Inferior parietal cortex (tissue), 1 donor: ENCODE data around the gene STK39.

ENCODE experiments used
- DNase-seq: peaks from one replicate; pipeline ENCODE4 v3.0.0-alpha.2; 2016; ENCODE audit errors: extremely low spot score

STK39 gene

DNA sequence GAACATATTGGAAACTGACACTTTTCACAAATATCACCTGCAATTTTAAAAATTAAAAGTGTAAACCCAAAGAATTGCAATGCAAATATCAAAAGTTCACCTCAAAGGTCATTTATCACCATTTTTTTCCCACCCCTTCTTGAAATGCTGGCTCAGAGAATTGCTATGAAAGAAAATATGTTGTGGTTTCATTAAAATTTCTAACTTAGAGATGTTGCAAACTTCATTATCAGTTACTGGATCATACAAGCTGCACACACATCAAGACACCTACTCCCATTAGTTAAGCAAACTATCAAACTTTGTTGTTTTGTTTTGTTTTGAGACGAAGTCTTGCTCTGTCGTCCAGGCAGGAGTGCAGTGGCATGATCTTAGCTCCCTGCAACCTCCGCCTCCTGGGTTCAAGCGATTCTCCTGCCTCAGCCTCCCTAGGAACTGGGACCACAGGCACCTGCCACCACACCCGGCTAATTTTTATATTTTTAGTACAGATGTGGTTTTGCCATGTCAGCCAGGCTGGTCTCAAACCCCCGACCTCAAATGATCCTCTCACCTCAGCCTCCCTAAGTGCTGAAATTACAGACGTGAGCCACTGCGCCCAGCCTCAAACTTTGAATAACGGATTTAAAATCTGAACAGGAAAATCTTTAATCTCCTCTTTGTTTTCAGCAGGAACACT, 37.0 kb downstream of the STK39 start:
- no peak for DNase-seq

DNA sequence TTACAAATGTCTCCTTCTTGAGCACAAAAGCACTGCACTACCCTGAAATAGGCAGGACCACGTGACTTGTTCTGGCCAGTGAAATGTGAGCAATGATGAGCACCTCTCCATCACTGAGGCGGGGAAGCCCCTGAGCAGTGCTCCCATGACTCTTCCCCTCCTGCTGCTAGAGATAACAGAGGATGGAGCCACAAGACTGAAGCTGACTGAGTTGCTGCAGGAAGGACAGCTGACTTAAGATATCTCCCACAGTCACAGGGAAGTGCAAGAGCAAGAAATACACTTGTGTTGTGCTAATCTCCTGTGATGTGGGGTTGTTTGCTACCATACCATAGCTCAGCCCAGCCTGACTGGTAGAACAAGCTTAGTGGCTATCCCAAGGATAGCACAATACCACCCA, 38.7 kb downstream of the STK39 start:
- no peak for DNase-seq

DNA sequence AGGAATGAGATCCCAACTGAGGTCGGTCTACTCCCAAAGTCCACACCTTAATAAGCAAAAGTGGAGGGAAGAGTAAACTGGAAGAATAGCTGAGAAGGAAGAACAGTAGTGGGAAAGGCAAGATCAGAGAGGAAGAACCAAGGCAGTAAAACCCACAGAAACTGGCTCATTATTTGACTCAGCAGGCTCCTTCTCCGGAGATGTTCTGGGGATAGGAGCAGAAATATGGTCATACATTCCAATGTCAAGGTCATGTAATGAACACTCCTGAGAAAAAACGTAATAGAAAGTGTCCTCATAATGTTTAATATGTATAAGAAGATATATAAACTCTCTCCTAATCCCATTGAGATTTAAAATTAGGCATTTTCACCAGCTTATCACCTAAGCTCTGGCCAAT, 39.5 kb downstream of the STK39 start:
- DNase-seq, result no peak

- no peak for DNase-seq
Measured at GRCh38 chr2:168203762-168204693, 43.4 kb downstream of the STK39 start.

- DNase-seq, result no peak
Measured at GRCh38 chr2:168201584-168202116, 45.7 kb downstream of the STK39 start.

GRCh38 chr2:168200930-168201583, 46.3 kb downstream of the STK39 start:
- no peak for DNase-seq

DNA sequence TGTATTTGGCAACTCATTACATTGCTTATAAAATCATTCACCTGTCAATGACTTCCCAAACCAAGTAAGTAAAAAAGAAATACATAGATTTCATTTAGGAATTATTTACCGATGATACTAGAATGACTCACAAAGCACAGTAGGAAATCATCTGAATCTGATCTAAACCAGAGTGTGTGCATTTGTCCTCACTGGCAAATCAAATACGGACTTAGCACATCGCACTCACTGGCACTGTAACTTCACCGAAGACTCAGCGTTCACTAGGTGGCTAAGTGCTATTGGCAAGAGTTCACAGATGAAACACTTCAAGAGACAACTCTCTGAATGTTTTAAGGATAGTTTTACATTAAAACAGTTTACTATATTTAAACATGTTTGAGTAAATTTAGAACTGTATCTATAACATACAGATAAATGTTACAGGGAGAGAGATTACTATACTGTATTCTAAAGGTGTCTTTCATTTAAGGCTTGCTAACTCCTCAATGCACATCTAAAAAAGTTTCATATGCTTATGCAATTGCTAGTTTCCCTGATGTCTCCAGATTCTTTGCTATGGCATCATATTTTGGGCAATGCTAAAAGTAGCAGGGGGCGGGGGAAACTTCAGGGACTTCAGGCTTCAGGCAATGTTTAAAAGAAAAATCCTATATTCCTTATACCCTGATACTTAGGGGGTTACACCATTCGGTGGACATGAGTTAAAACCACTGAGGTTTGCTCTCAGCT, 48.8 kb downstream of the STK39 start:
- no peak for DNase-seq

- no peak for DNase-seq
Measured at GRCh38 chr2:168196764-168197180, 50.6 kb downstream of the STK39 start.

DNA sequence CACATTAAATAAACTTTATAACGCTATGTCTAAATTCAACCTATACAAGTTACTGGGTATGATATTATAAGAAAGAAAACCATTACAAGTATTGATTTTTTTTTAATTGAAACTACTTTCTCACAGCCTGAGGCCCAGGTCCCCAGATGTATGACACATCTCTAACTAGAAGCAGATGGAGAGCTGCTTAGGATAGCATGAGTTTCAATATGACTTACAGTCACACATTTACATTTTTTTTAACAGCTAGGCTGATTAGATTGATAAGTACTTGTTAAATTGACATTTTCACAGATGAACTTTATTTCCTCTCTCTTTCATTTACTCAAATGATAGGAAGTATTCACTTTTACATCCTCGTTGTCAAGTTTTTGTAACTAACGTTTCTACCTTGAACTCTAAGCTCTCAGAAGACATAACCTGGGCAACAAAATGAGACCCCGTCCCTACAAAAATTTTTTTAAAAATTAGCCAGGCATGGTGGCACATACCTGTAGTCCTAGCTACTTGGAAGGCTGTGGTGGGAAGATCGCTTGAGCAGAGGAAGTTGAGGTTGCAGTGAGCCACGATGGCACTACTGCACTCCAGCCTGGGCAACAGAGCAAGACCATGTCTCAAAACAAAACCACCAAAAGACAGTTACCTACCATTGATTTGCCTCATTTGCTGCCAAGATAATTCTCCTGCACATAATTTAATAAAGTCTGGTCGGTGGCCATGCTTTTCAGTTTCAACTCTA, 52.4 kb downstream of the STK39 start:
- no peak for DNase-seq

DNA sequence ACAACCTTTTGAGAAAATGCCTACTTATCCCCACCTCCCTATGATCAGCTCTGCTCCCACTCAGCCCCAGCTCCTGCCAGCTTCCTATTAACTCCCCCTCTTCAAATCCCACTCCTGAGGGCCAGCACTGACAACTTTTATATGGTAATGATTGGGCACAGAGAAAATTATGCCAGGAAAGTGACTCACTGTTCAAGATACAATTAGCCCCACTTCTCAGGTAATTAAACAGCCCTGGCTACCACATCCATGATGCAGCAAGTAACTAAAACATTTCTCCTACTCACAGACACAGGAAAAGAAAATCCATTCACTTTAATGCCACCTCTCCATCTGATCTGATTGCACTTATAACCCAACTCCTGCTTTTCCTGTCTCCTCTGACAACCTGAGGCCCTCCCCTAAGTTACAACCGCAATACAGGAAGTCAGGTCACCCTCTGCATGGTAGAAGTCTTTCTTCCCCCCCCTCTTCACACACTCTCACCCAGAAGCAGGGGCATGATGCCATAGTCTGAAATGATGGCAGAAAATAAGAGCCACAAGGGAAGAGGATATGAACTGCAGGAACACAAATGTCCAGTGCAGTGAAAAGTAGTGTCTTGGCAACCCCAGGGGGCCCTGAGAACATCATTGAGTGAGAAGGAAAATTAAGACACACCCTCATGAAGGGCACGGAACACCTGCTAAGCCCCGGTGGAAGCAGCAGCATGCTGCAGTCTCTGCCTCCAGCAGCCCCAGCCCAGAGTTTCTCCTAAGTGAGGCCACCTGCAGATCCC, 54.4 kb downstream of the STK39 start:
- no peak for DNase-seq

GRCh38 chr2:168191955-168192785, 55.2 kb downstream of the STK39 start:
- DNase-seq, result no peak

DNA sequence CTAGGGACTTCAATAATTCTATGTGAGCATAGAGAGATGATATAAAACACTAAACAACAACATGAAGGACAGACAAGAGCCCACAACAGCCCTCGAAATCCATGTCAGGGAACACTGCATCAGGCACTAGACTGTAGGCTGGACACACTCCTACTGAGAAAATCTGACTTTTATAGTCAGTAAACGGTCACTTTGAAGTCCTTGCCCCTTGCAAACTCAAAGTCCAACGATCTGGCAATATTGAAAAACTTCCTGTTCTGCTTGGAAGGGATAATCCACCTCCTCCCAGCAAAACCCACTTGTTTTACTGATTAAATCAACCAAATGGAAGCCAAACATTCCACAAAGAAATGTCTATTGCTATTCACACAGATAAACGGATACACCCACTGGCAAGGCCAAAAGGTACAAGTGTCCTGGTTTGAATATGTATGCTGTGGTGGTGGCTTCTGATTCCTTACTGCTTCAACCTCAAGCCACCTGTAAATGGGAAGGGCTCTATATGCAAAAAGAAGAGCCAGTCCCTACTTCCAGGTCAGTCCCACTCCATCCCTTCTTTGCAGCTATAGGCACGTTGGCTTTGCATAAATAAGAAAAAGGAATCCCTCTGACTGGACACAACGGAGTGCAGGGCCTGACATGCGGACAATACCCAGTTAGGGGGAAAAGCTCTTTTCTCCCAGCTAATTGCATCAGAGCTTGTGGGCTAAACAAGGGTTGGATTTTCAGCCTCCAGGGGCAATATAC, 56.6 kb downstream of the STK39 start:
- no peak for DNase-seq

DNA sequence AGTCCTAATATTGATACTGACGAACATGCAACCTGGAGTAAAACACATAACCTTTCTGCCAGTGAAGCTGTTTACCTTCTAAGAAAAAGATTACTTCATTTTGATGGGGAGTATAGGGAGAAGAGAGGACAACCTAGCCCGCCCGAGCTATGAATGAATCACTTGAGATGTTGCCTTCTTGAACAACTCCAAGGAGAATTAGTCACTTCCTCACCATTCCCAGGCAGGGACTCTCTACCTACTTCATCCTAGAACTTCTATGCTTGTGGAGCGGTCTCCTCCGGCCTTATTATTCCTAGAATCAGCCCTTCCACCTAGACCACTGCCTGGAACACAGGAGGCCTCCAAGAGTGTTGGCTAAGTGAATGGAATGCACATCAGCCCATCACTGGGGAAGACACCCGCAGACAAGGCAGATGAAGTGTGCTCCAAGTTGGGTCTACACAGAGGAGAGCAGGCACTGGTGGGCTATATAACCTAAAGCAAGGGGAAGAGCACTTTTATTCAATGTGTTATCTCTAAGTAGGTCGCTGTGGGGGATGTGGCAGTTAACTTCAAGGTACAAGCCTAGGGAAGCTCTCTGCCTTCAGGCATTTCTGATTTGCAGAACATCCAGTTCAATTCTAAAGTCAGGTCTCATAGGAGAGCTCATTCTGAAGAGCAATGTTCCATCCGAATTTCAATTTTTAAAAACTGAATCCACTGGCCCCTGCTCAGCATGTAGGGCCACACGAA, 57.4 kb downstream of the STK39 start:
- no peak for DNase-seq

DNA sequence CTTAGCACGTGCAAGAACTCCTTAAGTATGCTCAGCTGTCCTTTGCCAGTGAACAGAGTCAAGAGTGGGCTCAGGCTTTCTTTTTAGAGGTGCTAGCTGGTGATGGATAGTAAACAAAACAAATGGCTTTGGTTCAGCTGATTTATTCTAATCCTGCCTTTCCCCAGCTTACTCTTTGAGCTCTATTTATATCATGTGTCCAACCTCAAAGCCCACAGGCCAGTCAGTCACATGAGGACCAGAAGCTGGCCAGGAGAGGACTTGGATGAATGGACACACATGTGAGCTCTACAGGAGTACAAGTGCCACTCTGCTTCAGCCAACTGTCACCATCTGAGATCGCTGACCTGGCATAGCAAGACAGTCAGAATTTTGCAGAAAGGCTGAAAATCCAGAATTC, 59.4 kb downstream of the STK39 start:
- no peak for DNase-seq

GRCh38 chr2:168186452-168186851, 60.9 kb downstream of the STK39 start:
- DNase-seq, result no peak

DNA sequence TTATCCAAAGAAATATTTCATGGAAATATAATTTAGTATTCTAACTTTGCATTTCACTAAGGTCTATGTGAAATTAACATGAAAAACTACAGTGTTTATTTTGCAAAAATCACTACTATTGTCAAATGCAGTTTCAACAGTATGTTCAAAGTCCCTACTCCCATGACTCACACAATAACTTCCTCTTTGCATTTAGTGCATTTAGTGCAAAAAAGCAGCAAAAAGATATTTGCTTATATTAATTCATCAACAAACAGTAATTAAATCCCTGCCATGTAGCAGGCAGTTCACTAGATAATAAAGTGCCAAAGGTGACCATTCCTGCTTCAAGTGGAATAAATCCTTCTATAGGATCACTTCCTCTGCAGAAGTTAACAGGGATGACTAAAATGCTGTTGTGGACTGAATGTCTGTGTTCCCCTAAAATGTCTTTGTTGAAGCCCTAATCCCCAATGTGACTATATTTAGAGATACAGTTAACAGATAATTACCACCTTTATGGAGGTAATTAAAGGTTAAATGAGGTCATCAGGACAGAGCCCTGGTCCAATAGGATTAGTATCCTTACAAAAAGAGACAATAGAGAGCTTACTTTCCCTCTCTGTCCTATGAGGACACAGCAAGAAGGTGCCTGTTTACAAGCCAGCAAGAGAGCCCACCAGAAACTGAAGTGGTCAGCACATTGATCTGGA, 61.7 kb downstream of the STK39 start:
- DNase-seq, result no peak
